GM06990 (cell line): Measurements from ENCODE around the gene PPL.

ENCODE experiments used
- DNase-seq: peaks from one replicate; pipeline ENCODE4 v3.0.0-alpha.2; 2011; ENCODE audit not compliant: insufficient read length; ENCODE audit errors: extremely low read depth
- H3K27me3 ChIP-seq: replicated peaks from 2 replicates; pipeline ENCODE4 v1.6.0; 2011; ENCODE audit warnings: low read length; ENCODE audit not compliant: control insufficient read depth, insufficient read depth
- H3K36me3 ChIP-seq: 2 replicates; pipeline ENCODE4 v1.5.1; 2011; ENCODE audit warnings: low read length; ENCODE audit not compliant: control insufficient read depth, insufficient read depth
- H3K4me3 ChIP-seq: replicated peaks from 2 replicates; pipeline ENCODE4 v1.5.1; 2011; ENCODE audit warnings: low read depth, mild to moderate bottlenecking, control low read depth, low read length
- TF ChIP-seq, protein P1 (sequence below): IDR thresholded peaks from 2 replicates; pipeline ENCODE4 v1.5.1; 2011; ENCODE audit warnings: low read length, control low read depth, mild to moderate bottlenecking, inconsistent platforms; ENCODE audit not compliant: insufficient read depth, poor library complexity, severe bottlenecking

The PPL gene

GRCh38 chr16:4890026-4890425 is 46.9 kb downstream of the PPL start:
- H3K36me3 ChIP-seq: peaks cover 7% of the 10 kb centered on the region
- DNase-seq: no peak
- H3K27me3 ChIP-seq: no peaks in the 10 kb centered on the region
- TF ChIP-seq, protein P1, sequence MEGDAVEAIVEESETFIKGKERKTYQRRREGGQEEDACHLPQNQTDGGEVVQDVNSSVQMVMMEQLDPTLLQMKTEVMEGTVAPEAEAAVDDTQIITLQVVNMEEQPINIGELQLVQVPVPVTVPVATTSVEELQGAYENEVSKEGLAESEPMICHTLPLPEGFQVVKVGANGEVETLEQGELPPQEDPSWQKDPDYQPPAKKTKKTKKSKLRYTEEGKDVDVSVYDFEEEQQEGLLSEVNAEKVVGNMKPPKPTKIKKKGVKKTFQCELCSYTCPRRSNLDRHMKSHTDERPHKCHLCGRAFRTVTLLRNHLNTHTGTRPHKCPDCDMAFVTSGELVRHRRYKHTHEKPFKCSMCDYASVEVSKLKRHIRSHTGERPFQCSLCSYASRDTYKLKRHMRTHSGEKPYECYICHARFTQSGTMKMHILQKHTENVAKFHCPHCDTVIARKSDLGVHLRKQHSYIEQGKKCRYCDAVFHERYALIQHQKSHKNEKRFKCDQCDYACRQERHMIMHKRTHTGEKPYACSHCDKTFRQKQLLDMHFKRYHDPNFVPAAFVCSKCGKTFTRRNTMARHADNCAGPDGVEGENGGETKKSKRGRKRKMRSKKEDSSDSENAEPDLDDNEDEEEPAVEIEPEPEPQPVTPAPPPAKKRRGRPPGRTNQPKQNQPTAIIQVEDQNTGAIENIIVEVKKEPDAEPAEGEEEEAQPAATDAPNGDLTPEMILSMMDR: no peak
- no peak overlapping the region for H3K4me3 ChIP-seq

- TF ChIP-seq, protein P1: no peak
- DNase-seq: no peak
- Histone ChIP-seq H3K27me3 (no peaks in the 10 kb centered on the region), H3K4me3 (no peak overlapping the region), H3K36me3 (peaks cover 19% of the 10 kb centered on the region)
Measured at GRCh38 chr16:4888428-4889135, 48.4 kb downstream of the PPL start.

DNA sequence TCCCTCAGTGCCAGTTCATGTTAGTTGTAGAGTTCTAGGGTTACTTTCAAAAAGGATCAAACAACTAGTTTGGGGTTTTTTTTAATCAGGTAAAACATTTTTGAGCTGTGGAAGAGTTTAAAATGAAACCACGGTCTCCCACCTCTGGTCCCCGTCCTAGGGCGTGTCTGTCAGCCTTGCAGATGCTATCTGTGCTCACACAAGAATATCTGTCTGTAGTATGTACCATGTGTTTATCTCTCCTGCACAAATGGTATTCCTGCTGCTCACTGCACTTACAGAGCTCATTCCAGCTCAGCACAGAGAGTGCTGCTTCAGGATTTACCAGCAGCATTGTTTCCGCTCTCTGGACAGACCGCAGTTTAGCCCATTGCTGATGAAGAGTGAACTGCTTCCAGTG is 50.8 kb downstream of the PPL start:
- H3K27me3 ChIP-seq: no peaks in the 10 kb centered on the region
- no peak overlapping the region for H3K4me3 ChIP-seq
- peaks cover 32% of the 10 kb centered on the region for H3K36me3 ChIP-seq
- TF ChIP-seq, protein P1: no peak
- no peak for DNase-seq

GRCh38 chr16:4884972-4885874 is 51.7 kb downstream of the PPL start:
- DNase-seq: no peak
- TF ChIP-seq, protein P1: no peak
- Histone ChIP-seq H3K27me3 (no peaks in the 10 kb centered on the region), H3K36me3 (peaks cover 37% of the 10 kb centered on the region), H3K4me3 (no peak overlapping the region)

- no peaks in the 10 kb centered on the region for H3K27me3 ChIP-seq
- H3K4me3 ChIP-seq: no peak overlapping the region
- H3K36me3 ChIP-seq: peaks cover 43% of the 10 kb centered on the region
- no peak for DNase-seq
- TF ChIP-seq, protein P1: no peak
Measured at GRCh38 chr16:4884209-4884608, 52.7 kb downstream of the PPL start.
